HG02943 (cell line): ENCODE data around the gene PCDH9.

ENCODE experiments used
- ATAC-seq: cut with Tn5 transposase; IDR thresholded peaks from one replicate; pipeline ENCODE4 v1.9.1; 2021; ENCODE audit warnings: mild to moderate bottlenecking, low read depth, moderate library complexity; ENCODE audit not compliant: unreplicated experiment

Gene PCDH9

DNA sequence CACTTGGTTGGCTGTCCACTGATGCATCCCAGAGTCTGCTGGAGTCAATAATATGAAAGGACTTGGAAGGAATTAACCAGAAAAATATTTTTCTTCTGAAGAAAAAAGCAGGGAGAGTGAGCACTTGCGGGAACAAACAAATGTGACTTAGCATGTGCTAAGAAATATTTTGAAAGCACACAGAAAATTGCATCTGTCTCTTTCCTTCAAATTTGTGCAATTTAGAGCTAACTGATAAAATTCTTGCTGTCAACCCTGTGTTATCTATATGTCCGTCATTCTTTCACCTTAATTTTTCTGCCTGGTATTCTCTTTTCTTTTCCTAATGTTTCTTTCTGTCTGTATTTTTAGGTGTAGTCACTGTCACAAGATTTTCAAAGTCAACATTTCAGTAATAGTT is 852.6 kb downstream of the PCDH9 start:
- no peak for ATAC-seq

GRCh38 chr13:66375756-66376155 is 854.4 kb downstream of the PCDH9 start:
- ATAC-seq = no peak

GRCh38 chr13:66369666-66370065 is 860.5 kb downstream of the PCDH9 start:
- ATAC-seq = no peak

- ATAC-seq = no peak
Observed at GRCh38 chr13:66367356-66367755, 862.8 kb downstream of the PCDH9 start.

GRCh38 chr13:66365101-66365500 is 865.0 kb downstream of the PCDH9 start:
- ATAC-seq = no peak

GRCh38 chr13:66364346-66364745 is 865.8 kb downstream of the PCDH9 start:
- no peak for ATAC-seq

DNA sequence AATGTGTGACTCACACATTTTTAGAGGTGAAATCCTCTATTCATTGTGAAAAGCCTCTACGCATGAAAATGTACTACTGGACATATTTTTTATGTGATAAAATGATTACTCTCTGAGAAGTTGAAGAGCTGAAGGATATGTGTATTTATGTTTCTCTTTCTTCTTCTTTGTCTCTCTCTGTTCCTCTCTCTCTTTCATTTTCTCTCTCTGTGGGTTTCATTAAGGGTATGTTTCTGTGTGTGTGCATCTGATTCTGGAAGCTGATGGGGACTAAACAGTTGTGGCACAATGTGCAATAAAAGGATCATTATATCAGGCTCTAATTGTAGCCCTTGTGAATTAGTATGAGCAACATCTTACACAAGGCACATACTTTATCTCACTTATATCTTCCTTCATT is 867.7 kb downstream of the PCDH9 start:
- ATAC-seq = no peak

- no peak for ATAC-seq
Observed at GRCh38 chr13:66359910-66360552, 870.1 kb downstream of the PCDH9 start.

- no peak for ATAC-seq
Observed at GRCh38 chr13:66359393-66359792, 870.7 kb downstream of the PCDH9 start.

- no peak for ATAC-seq
Observed at GRCh38 chr13:66358564-66358963, 871.6 kb downstream of the PCDH9 start.

- ATAC-seq = no peak
Observed at GRCh38 chr13:66357463-66357862, 872.7 kb downstream of the PCDH9 start.

- no peak for ATAC-seq
Observed at GRCh38 chr13:66354879-66355751, 875.0 kb downstream of the PCDH9 start.

GRCh38 chr13:66353664-66354063 is 876.5 kb downstream of the PCDH9 start:
- ATAC-seq = no peak

DNA sequence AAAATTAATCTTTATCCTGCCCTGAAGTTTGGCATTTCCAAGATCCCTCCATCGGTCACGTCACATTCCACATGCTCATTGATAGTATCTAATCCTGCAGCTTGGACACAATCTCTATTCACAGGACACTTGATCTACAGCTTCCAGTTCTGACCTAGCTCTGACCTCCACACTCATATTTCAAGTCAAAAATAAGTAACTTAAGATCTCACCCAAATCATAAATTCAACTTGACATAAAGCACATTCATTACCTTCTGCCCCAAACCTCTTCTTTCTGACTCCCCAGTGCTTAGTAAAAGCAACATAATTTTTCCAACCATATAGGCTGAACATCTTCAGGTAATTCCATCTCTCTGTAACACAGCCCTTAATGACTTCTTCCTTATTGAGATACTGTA is 880.2 kb downstream of the PCDH9 start:
- no peak for ATAC-seq

- no peak for ATAC-seq
Observed at GRCh38 chr13:66348745-66349690, 881.1 kb downstream of the PCDH9 start.

DNA sequence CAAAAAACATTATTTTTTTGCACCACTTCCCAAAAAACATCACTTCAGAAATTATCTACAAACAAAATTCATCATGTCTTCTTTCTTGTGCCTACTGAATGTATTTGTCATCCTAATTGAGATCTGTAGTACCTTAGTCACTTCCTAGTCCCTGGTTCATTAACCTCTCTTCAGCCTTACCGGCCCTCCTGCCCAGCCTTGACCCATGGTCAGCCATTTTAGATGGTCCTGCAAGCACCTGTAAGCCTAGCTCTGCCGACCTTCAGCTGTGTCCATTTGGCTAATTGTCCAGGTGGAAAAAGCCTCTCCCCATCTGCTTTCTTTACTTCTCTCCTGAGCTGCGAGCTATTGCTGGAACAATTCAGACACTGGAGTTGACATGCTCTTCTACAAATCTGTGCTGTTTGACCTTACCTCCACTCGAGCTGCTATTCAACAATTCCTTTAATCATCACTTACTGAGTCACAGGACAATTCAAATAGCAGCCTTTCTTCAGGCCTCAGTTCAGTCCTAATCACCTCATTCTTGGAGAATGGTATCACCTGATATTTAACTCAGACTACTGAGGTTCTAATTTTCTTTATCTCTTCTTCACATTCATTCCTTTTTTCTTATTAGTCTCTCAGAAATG is 882.5 kb downstream of the PCDH9 start:
- ATAC-seq = no peak

GRCh38 chr13:66345971-66346370 is 884.2 kb downstream of the PCDH9 start:
- ATAC-seq = no peak

- no peak for ATAC-seq
Observed at GRCh38 chr13:66345518-66345810, 884.7 kb downstream of the PCDH9 start.

DNA sequence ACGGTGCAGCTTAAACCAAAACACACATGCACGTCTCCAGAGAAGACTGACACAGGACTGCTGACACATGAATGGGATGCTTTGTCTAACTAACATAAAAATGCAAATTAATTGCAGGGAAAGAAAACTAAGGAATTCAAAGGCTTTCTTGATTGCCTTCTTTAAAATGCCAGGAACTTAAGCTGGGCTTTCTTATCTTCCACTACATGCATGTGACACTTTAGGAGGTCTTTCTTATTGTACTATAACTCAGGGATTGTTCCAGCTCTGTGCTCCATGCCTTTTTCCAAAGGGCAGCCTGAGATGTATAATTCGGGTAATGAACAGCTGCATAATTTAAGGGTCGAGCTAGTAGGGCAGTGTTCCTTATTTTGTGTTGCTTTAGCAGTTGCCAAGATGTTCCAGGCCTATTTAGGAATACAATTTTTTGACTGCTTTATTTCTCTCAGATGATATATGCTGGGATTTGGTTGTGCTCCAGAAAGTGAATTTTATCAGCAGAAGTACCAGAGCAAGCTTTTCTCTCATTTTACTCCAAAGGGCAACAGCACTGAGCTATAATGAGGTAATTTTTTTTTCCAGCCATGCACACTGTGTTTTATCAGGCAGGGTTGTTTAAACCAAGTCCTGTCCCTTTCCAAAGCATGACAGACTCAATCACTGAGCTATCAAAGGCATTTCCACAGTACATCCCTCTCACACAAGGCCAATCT is 885.2 kb downstream of the PCDH9 start:
- no peak for ATAC-seq

DNA sequence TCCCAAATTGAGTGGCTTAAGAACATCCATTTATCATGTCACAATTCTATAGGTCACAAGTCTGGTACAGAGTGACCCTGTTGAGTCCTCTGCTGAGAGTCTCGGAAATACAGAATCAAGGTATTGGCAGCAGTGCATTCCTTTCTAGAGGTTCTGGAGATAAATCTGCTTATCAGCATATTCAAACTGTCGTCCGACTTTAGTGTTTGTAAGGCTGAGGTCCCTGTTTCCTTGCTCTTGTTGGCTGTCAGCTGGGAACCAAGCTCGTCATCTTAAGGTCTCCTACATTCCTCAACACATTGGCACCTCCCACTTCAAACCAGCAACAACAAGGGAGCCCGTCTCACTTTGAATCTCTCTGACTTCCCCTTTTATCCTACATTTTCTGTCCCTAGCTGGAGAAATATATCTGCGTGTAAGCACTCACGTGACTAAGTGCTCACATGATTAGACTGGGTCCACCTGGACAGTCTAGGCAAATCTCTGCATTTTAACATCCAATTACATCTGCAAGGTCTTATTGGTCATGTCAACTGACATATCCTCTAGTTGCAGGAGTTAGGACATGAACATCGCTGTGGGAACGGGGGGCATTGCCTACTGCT is 886.8 kb downstream of the PCDH9 start:
- no peak for ATAC-seq
